ENCODE measurements around the gene LRRC46. TPM values are rescaled to one million over a fixed set of nuclear protein-coding genes. Genes with fewer than 3 reads are reported as not detected.

LRRC46 gene
- total RNA-seq, 1 experiment from 2014 or later, result 0.39 TPM

- Mint-ChIP-seq H3K27ac (no peak overlapping the region), H3K4me3 (no peak overlapping the region), H3K27me3 (ENCODE audit: low read depth) (peaks cover 77% of the 10 kb centered on the region), H3K4me1 (peaks cover 7% of the 10 kb centered on the region; the same call in 1 of the 2 replicates), H3K9me3 (no peaks in the 10 kb centered on the region), H3K36me3 (no peaks in the 10 kb centered on the region)
- ChIA-PET CTCF (interaction anchor here (1.3 kb wide), 1 partner anchor 17 kb away, joined by 4 read pairs; no protein-coding TSS in a partner anchor), POLR2A (no interaction called here)
- no peak for TF ChIP-seq ZNF425 (CRISPR knock-in tag; conservative IDR thresholded peaks at IDR 0.05)
- no peak for TF ChIP-seq ZBTB43 (CRISPR knock-in tag; IDR thresholded peaks at IDR 0.05)
- TF ChIP-seq ZMAT4 (CRISPR knock-in tag; IDR thresholded peaks at IDR 0.05), result no peak
- no peak for TF ChIP-seq TP53 (CRISPR knock-in tag; IDR thresholded peaks at IDR 0.05)
- TF ChIP-seq FOXP4 (CRISPR knock-in tag; IDR thresholded peaks at IDR 0.05), result no peak
- no peak for TF ChIP-seq ELF4 (CRISPR knock-in tag; IDR thresholded peaks at IDR 0.05; ENCODE audit: low read depth)
- no peak for TF ChIP-seq KAT7 (CRISPR knock-in tag; IDR thresholded peaks at IDR 0.05; ENCODE audit: borderline replicate concordance)
- no peak for ATAC-seq
- DNase-seq (ENCODE audit: low spot score), result no peak
Measured at GRCh38 chr17:47792457-47792856, 39.0 kb upstream of the LRRC46 start.

- ATAC-seq, result no peak
- no peaks in the 10 kb centered on the region for H3K36me3 Mint-ChIP-seq
- no peak for DNase-seq (ENCODE audit: low spot score)
- peaks cover 72% of the 10 kb centered on the region for H3K27me3 Mint-ChIP-seq (ENCODE audit: low read depth)
- CTCF ChIA-PET, result interaction anchor here (1.3 kb wide), 1 partner anchor 17 kb away, joined by 4 read pairs; no protein-coding TSS in a partner anchor
- H3K27ac Mint-ChIP-seq, result no peak overlapping the region
- TF ChIP-seq FOXK1 (CRISPR knock-in tag; IDR thresholded peaks at IDR 0.05), result no peak
- TF ChIP-seq ZBTB21 (CRISPR knock-in tag; IDR thresholded peaks at IDR 0.05; ENCODE audit: borderline replicate concordance), result no peak
- TF ChIP-seq JUN (CRISPR knock-in tag; IDR thresholded peaks at IDR 0.05), result no peak
- no peak for TF ChIP-seq IRF1 (CRISPR knock-in tag; IDR thresholded peaks at IDR 0.05)
- no peak for TF ChIP-seq ZNF219 (CRISPR knock-in tag; IDR thresholded peaks at IDR 0.05; ENCODE audit: borderline replicate concordance)
- no peak for TF ChIP-seq EMX1 (CRISPR knock-in tag; IDR thresholded peaks at IDR 0.05)
- no peak for TF ChIP-seq STAT6 (CRISPR knock-in tag; conservative IDR thresholded peaks at IDR 0.05; ENCODE audit: low read depth)
- TF ChIP-seq FOXP1 (CRISPR knock-in tag; IDR thresholded peaks at IDR 0.05; ENCODE audit: borderline replicate concordance), result no peak
- no peak for TF ChIP-seq ATF3 (CRISPR knock-in tag; conservative IDR thresholded peaks at IDR 0.05)
- TF ChIP-seq NR3C1 (CRISPR knock-in tag; conservative IDR thresholded peaks at IDR 0.05; ENCODE audit: low read depth), result no peak
- no peak for TF ChIP-seq PREB (CRISPR knock-in tag; IDR thresholded peaks at IDR 0.05; ENCODE audit: borderline replicate concordance)
- no peak for TF ChIP-seq GABPB1 (CRISPR knock-in tag; IDR thresholded peaks at IDR 0.05)
- no peak for TF ChIP-seq JAZF1 (CRISPR knock-in tag; IDR thresholded peaks at IDR 0.05)
- no peak for TF ChIP-seq ATF1 (CRISPR knock-in tag; IDR thresholded peaks at IDR 0.05)
- H3K9me3 Mint-ChIP-seq, result no peaks in the 10 kb centered on the region
- POLR2A ChIA-PET, result no interaction called here
- H3K4me3 Mint-ChIP-seq, result no peak overlapping the region
- peaks cover 7% of the 10 kb centered on the region; the same call in 1 of the 2 replicates for H3K4me1 Mint-ChIP-seq
Measured at GRCh38 chr17:47792979-47793378, 38.5 kb upstream of the LRRC46 start.
